GM12878 (cell line): Measurements from ENCODE around the gene MFSD12. TPM values are rescaled to one million over a fixed set of nuclear protein-coding genes. Genes with fewer than 3 reads are reported as not detected.
A peak's percentile ranks its signal among the peaks of the same experiment; 100 is the strongest.

Source experiments
- CREB1 ChIP-seq: IDR thresholded peaks from 2 replicates; pipeline ENCODE4 v1.6.1; 2012; ENCODE audit warnings: low read depth, mild to moderate bottlenecking, inconsistent platforms
- E2F8 ChIP-seq: fragments of 450-650 bp; IDR thresholded peaks from 2 replicates; pipeline ENCODE4 v1.6.1; 2018; ENCODE audit warnings: mild to moderate bottlenecking, low read depth, moderate library complexity; ENCODE audit not compliant: partially characterized antibody
- KAT2A ChIP-seq: conservative IDR thresholded peaks from 2 replicates; pipeline ENCODE4 v1.6.1; 2011; ENCODE audit warnings: low read depth, low read length; ENCODE audit not compliant: control insufficient read depth
- MTA2 ChIP-seq: fragments of 450-650 bp; IDR thresholded peaks from 2 replicates; pipeline ENCODE4 v1.6.1; 2016; ENCODE audit warnings: low read depth, mild to moderate bottlenecking, moderate library complexity
- PBX3 ChIP-seq: IDR thresholded peaks from 2 replicates; pipeline ENCODE4 v1.6.1; 2011; ENCODE audit warnings: mild to moderate bottlenecking, low read depth, low read length, moderate library complexity; ENCODE audit not compliant: insufficient replicate concordance
- POU2F2 ChIP-seq: IDR thresholded peaks from 3 replicates; pipeline ENCODE4 v1.6.1; 2011; ENCODE audit warnings: low read depth, mild to moderate bottlenecking, low read length, borderline replicate concordance
- YY1 ChIP-seq: IDR thresholded peaks from 2 replicates; pipeline ENCODE4 v1.6.1; 2011; ENCODE audit warnings: low read depth, mild to moderate bottlenecking, low read length
- polyA plus RNA-seq, 11 experiments: library from polyadenylated mRNA; depleted of rRNA in 4 of 11; unstranded in 6 of 11; stranded (reverse) in 5 of 11; fragments of >200 nt; fragmentation: Nextera tagmentation in 4 of 11; fragmentation: Illumina TruSeq in 1 of 11; extraction: Ambion mirVana in 4 of 11; extraction: Trizol in 1 of 11; gene quantifications; 1 replicate in 1 of 11; 2 replicates in 10 of 11; pipeline versions ENCODE4 v1.2.1 to v1.2.3, GENCODE V29; 2011 to 2016; ENCODE audit warnings: inconsistent platforms in 2 of 11, missing spikeins in 2 of 11, low read depth in 1 of 11
- total RNA-seq, 4 experiments: library from RNA; depleted of rRNA in 3 of 4; stranded (reverse); fragments of >200 nt in 3 of 4; fragmentation: Illumina TruSeq in 1 of 4; extraction: Trizol in 1 of 4; gene quantifications; 2 replicates each; pipeline versions ENCODE4 v1.2.1 to v1.2.3, GENCODE V29; 2013 to 2021
- TF ChIP-seq, protein P1 (sequence below): fragments of 450-650 bp; IDR thresholded peaks from 2 replicates; pipeline ENCODE4 v1.6.1; 2014; ENCODE audit warnings: mild to moderate bottlenecking

Gene MFSD12
- total and polyA plus RNA-seq, 10 of the 15 experiments (the other 5 are each of a cell fraction or from before 2014, with no cell fraction given) = 0.58 to 65.9 (median 16.8) TPM

GRCh38 chr19:3544742-3545668 lies 12.4 kb downstream of the MFSD12 start (continued):
- no peak for TF ChIP-seq E2F8
- peak; percentile 43; the same call in 1 of the 2 replicates for TF ChIP-seq YY1
- TF ChIP-seq, protein P1, sequence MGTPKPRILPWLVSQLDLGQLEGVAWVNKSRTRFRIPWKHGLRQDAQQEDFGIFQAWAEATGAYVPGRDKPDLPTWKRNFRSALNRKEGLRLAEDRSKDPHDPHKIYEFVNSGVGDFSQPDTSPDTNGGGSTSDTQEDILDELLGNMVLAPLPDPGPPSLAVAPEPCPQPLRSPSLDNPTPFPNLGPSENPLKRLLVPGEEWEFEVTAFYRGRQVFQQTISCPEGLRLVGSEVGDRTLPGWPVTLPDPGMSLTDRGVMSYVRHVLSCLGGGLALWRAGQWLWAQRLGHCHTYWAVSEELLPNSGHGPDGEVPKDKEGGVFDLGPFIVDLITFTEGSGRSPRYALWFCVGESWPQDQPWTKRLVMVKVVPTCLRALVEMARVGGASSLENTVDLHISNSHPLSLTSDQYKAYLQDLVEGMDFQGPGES = no peak
- TF ChIP-seq MTA2 = no peak
- TF ChIP-seq CREB1 = 0 out of 2 replicates have a peak, but pooled peaks have one; percentile 30
- TF ChIP-seq PBX3 = no peak
- peak; percentile 37; the same call in 1 of the 3 replicates for TF ChIP-seq POU2F2
- TF ChIP-seq KAT2A = no peak
